Measurements from ENCODE around the gene TEX52. TPM values are rescaled to one million over a fixed set of nuclear protein-coding genes. Genes with fewer than 3 reads are reported as not detected.

TEX52 gene
- total RNA-seq, 4 donors from 2014 or later, result not detected

DNA sequence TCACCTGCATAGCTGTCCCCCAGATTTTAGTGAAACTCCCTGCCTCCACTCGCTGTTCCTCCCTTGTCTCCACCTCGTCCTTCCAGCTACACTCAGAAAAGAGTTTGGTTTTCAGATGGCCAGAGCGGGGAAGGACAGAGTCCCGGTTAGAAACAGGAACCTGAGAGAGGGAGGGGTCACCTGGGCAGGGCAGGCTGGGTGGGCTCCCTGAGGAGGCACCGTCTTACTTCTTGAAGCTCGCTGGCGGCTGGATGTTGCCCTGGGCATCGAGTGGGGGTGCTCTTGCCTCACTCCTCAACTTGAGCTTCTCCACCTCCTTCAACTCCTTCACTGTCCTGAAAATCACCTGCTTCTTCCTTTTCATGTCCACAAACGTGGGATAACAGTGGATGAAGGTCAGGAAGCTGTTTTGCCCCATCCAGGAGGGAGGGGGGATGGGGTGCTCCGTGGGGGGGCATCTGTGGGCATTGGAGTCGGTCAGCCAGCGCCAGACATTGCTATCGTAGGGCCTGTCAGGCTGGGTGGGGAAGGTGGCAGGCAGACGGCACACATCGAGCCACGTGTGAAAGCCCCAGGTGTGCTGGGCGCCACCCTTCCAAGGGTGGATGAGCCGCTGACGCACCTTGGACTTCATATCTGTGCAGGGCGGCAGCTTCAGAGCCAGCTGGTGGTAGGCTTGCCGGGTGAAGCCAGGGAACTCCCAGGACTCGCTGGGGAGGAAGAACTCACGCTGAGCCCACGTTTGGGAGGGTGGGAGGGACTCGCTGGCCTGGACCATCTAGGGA is 2.0 kb downstream of the TEX52 start:
- Histone ChIP-seq H3K27ac (no peak overlapping the region), H3K27me3 (no peaks in the 10 kb centered on the region), H3K4me1 (peaks cover 0 to 7% (median 0%) of the 10 kb centered on the region in 3 donors), H3K4me3 (no peak overlapping the region), H3K36me3 (peaks cover 0 to 22% of the 10 kb centered on the region in 2 donors), H3K9me3 (no peaks in the 10 kb centered on the region)
- TF ChIP-seq POLR2A (IDR thresholded peaks at IDR 0.05) (no peak), EP300 (IDR thresholded peaks at IDR 0.05) (no peak), POLR2AphosphoS5 (IDR thresholded peaks at IDR 0.05) (no peak)
- TF ChIP-seq, protein P1, sequence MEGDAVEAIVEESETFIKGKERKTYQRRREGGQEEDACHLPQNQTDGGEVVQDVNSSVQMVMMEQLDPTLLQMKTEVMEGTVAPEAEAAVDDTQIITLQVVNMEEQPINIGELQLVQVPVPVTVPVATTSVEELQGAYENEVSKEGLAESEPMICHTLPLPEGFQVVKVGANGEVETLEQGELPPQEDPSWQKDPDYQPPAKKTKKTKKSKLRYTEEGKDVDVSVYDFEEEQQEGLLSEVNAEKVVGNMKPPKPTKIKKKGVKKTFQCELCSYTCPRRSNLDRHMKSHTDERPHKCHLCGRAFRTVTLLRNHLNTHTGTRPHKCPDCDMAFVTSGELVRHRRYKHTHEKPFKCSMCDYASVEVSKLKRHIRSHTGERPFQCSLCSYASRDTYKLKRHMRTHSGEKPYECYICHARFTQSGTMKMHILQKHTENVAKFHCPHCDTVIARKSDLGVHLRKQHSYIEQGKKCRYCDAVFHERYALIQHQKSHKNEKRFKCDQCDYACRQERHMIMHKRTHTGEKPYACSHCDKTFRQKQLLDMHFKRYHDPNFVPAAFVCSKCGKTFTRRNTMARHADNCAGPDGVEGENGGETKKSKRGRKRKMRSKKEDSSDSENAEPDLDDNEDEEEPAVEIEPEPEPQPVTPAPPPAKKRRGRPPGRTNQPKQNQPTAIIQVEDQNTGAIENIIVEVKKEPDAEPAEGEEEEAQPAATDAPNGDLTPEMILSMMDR (IDR thresholded peaks at IDR 0.05), result no peak
- WGBS, 2 donors (ENCODE audit: low coverage in 1 of 2), result 100% methylated on average over 2 to 6 of the region's 25 CpGs
- no peak for ATAC-seq

DNA sequence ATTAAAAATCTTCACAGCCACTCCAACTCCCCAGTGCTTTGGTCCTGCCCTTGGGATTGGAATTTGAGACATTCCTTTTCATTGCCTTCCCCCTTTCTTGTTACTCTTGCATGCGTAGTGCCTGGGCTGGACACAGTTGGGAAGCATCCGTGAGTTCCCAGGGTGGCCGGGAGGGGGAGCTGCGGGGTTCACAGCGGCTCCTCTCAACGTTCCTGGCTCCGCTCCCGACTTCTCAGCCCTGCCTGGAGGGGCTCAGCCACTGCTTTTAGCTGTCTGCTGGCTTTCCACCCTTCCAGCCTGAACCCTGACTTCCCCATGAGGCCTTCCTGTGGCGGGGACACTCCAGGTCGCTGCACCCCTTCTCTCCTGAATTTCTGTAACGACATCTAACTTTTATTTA is 3.2 kb downstream of the TEX52 start:
- H3K4me3 ChIP-seq, result no peak overlapping the region
- ATAC-seq, result peak; percentile 84
- 8 to 11% methylated on average over 6 to 10 of the region's 11 CpGs for WGBS, 2 donors (ENCODE audit: low coverage in 1 of 2)
- no peaks in the 10 kb centered on the region for H3K9me3 ChIP-seq
- TF ChIP-seq, protein P1 (IDR thresholded peaks at IDR 0.05), result peak in 3 of 4 experiments; percentile 71 to 89 (median 74)
- TF ChIP-seq POLR2A (IDR thresholded peaks at IDR 0.05) (no peak), POLR2AphosphoS5 (IDR thresholded peaks at IDR 0.05) (peak; percentile 38)
- H3K27me3 ChIP-seq, result no peaks in the 10 kb centered on the region
- peaks cover 0 to 26% of the 10 kb centered on the region in 2 donors for H3K36me3 ChIP-seq
- H3K27ac ChIP-seq, result no peak overlapping the region
- peaks cover 0 to 7% (median 0%) of the 10 kb centered on the region in 3 donors for H3K4me1 ChIP-seq

DNA sequence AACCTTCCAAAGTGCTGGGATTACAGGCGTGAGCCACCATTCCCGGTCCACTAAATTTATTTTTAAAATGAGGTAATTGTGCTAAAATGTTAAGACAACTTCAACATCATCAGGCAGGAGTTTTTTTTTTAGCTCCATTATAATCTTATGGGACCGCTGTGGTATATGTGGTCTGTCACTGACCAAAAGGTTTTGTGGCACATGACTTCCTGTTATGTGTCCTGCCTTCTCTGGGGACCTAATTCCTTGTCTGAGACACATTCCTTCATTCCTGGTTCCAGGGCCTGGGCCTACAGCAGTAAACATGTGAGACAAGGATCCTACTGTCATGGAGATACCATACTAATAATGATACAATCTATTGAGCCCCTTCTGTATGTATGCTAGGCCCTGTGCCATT is 4.9 kb downstream of the TEX52 start:
- WGBS, 2 donors (ENCODE audit: low coverage in 1 of 2), result 85 to 100% methylated on average over 1 to 3 of the region's 3 CpGs
- Histone ChIP-seq H3K27me3 (no peaks in the 10 kb centered on the region), H3K9me3 (no peaks in the 10 kb centered on the region), H3K36me3 (peaks cover 0 to 16% of the 10 kb centered on the region in 2 donors), H3K4me1 (peaks cover 0 to 7% (median 0%) of the 10 kb centered on the region in 3 donors), H3K4me3 (no peak overlapping the region), H3K27ac (no peak overlapping the region)
- TF ChIP-seq POLR2A (IDR thresholded peaks at IDR 0.05), result no peak
- TF ChIP-seq POLR2AphosphoS5 (IDR thresholded peaks at IDR 0.05), result no peak
- TF ChIP-seq, protein P1 (IDR thresholded peaks at IDR 0.05), result no peak
- TF ChIP-seq EP300 (IDR thresholded peaks at IDR 0.05), result no peak
- no peak for ATAC-seq

DNA sequence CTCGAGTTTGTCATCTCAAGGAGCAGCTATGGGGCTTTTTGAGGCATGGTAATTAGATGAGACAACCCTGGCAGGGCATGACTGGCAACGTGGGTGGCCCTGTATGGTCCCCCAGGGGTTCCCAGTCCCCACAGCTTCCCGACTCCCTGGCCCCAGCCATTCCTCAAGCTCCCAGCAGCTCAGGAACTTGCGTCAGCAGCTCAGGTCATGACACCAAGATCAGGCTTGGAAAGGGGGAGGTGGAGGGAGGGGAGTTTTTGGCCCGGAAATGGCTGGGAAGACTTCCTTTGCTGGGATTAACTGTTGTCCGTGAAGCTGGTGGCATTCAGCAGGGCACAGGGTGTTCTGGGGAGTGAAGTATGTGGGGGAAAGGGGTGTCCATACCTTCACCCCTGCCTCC is 11.6 kb downstream of the TEX52 start:
- no peaks in the 10 kb centered on the region for H3K27me3 ChIP-seq
- peak overlapping the region in 3 of 4 donors; percentile 24 to 56 (median 54) for H3K27ac ChIP-seq
- peaks cover 0 to 31% of the 10 kb centered on the region in 2 donors for H3K36me3 ChIP-seq
- no peaks in the 10 kb centered on the region for H3K9me3 ChIP-seq
- ATAC-seq, result peak; percentile 35
- peaks cover 0 to 5% (median 0%) of the 10 kb centered on the region in 3 donors for H3K4me1 ChIP-seq
- TF ChIP-seq EP300 (IDR thresholded peaks at IDR 0.05) (no peak), POLR2AphosphoS5 (IDR thresholded peaks at IDR 0.05) (no peak)
- WGBS, 2 donors (ENCODE audit: low coverage in 1 of 2), result 0 to 14% methylated on average over 1 of the region's 6 CpGs
- H3K4me3 ChIP-seq, result no peak overlapping the region

DNA sequence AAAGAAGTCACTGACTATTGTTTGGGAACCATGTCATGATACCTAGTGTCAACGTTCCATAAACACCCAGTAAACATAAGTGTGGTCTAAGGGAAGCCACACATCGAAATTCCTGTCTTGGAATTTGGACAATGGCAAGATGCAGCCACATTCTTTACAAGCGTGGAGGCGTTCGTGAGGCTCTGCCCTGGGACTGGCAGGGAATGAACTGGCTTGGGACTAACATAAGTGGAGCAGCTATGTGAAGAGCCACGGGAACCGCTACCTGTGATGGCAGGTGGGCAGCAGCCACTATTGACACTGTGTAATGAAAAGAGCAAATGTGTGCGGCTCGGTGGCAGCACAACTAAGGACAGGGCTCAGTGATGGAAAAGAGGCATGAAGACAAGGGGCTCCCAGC is 12.1 kb downstream of the TEX52 start:
- TF ChIP-seq EP300 (IDR thresholded peaks at IDR 0.05), result no peak
- TF ChIP-seq POLR2A (IDR thresholded peaks at IDR 0.05), result no peak
- no peak for TF ChIP-seq POLR2AphosphoS5 (IDR thresholded peaks at IDR 0.05)
- TF ChIP-seq, protein P1 (IDR thresholded peaks at IDR 0.05), result no peak
- 33 to 84% methylated on average over 1 to 8 of the region's 9 CpGs for WGBS, 2 donors (ENCODE audit: low coverage in 1 of 2)
- Histone ChIP-seq H3K36me3 (peaks cover 0 to 31% of the 10 kb centered on the region in 2 donors), H3K4me1 (peaks cover 0 to 5% (median 0%) of the 10 kb centered on the region in 3 donors), H3K27me3 (no peaks in the 10 kb centered on the region), H3K27ac (peak overlapping the region in 3 of 4 donors; percentile 24 to 56 (median 54)), H3K4me3 (no peak overlapping the region), H3K9me3 (no peaks in the 10 kb centered on the region)
- ATAC-seq, result no peak

Data from gastroesophageal sphincter (tissue), 4 donors.